ENCODE measurements around the gene ZBTB6. TPM values are rescaled to one million over a fixed set of nuclear protein-coding genes. Genes with fewer than 3 reads are reported as not detected.

The ZBTB6 gene
- total and polyA plus RNA-seq, 9 of the 15 experiments (the other 6 are each of a cell fraction or from before 2014, with no cell fraction given) = 1.4 to 7.2 (median 5.3) TPM

GRCh38 chr9:122912964-122913673, at the start of gene ZBTB6 (continued):
- TF ChIP-seq HMGXB4 (CRISPR knock-in tag; IDR thresholded peaks at IDR 0.05) (no peak), EZH2 (IDR thresholded peaks at IDR 0.05; ENCODE audit: borderline replicate concordance, low read depth, low read length) (no peak), DIDO1 (tag; IDR thresholded peaks at IDR 0.05; ENCODE audit: low read depth) (peak; percentile 92; the same call in 1 of the 2 replicates), RB1 (IDR thresholded peaks at IDR 0.05; ENCODE audit: low read depth) (0 out of 2 replicates have a peak, but pooled peaks have one; percentile 25), TBP (optimal IDR thresholded peaks at IDR 0.05; ENCODE audit: low read depth, low read length) (peak; percentile 74), MTA3 (IDR thresholded peaks at IDR 0.05; ENCODE audit: borderline replicate concordance) (peak; percentile 56; the same call in 1 of the 2 replicates), MIER1 (IDR thresholded peaks at IDR 0.05; ENCODE audit: low read depth) (peak; percentile 31; the same call in 1 of the 2 replicates), NRF1 (conservative IDR thresholded peaks at IDR 0.05 in 1 of 2, IDR thresholded peaks at IDR 0.05 in 1 of 2) (0 out of 4 replicates have a peak, but pooled peaks have one; percentile 5 to 24), PPARD (CRISPR knock-in tag; IDR thresholded peaks at IDR 0.05) (no peak), DDX20 (tag; IDR thresholded peaks at IDR 0.05; ENCODE audit: low read depth) (no peak), ELF1 (tag; IDR thresholded peaks at IDR 0.05) (peak; percentile 92), ZEB2 (IDR thresholded peaks at IDR 0.05) (peak; percentile 13; the same call in 1 of the 2 replicates), CREM (IDR thresholded peaks at IDR 0.05; ENCODE audit: low read depth) (peak; percentile 50; the same call in 1 of the 2 replicates), MYNN (IDR thresholded peaks at IDR 0.05) (0 out of 2 replicates have a peak, but pooled peaks have one; percentile 54), MYNN (CRISPR knock-in tag; IDR thresholded peaks at IDR 0.05) (no peak), AFF1 (IDR thresholded peaks at IDR 0.05; ENCODE audit: low read depth in 1 of 2, partially characterized antibody in 2 of 2) (peak in 1 of 2 experiments; percentile 36), SIN3A (IDR thresholded peaks at IDR 0.05; ENCODE audit: borderline replicate concordance in 2 of 2, control insufficient read depth in 1 of 2, low read depth in 2 of 2, low read length in 2 of 2) (0 out of 4 replicates have a peak, but pooled peaks of 1 of the 2 experiments have one; percentile 48)
- TF ChIP-seq, protein P1, sequence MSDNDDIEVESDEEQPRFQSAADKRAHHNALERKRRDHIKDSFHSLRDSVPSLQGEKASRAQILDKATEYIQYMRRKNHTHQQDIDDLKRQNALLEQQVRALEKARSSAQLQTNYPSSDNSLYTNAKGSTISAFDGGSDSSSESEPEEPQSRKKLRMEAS (CRISPR knock-in tag; IDR thresholded peaks at IDR 0.05) = peak; percentile 90
- TF ChIP-seq, protein P2, sequence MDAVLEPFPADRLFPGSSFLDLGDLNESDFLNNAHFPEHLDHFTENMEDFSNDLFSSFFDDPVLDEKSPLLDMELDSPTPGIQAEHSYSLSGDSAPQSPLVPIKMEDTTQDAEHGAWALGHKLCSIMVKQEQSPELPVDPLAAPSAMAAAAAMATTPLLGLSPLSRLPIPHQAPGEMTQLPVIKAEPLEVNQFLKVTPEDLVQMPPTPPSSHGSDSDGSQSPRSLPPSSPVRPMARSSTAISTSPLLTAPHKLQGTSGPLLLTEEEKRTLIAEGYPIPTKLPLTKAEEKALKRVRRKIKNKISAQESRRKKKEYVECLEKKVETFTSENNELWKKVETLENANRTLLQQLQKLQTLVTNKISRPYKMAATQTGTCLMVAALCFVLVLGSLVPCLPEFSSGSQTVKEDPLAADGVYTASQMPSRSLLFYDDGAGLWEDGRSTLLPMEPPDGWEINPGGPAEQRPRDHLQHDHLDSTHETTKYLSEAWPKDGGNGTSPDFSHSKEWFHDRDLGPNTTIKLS (IDR thresholded peaks at IDR 0.05; ENCODE audit: borderline replicate concordance, low read depth) = peak; percentile 38; the same call in 1 of the 2 replicates
